Fibroblast of mammary gland (primary cell): Measurements from ENCODE around the gene HDAC3.

ENCODE experiments used
- DNase-seq: peaks from one replicate; pipeline ENCODE4 v3.0.0-alpha.2; 2010; ENCODE audit warnings: low read depth
- H3K4me3 ChIP-seq: 2 replicates; pipeline ENCODE4 v1.5.1; 2011; ENCODE audit warnings: low read depth, mild to moderate bottlenecking, low read length, moderate library complexity; ENCODE audit not compliant: control insufficient read depth
- CTCF ChIP-seq: conservative IDR thresholded peaks from 2 replicates; pipeline ENCODE4 v1.5.1; 2011; ENCODE audit warnings: low read depth, low read length, inconsistent platforms; ENCODE audit not compliant: control insufficient read depth, insufficient read depth

The HDAC3 gene

GRCh38 chr5:141649972-141650371 is 13.3 kb upstream of the HDAC3 start:
- DNase-seq, result no peak
- TF ChIP-seq CTCF, result no peak
- H3K4me3 ChIP-seq, result no peak overlapping the region

- no peak overlapping the region for H3K4me3 ChIP-seq
- no peak for DNase-seq
- no peak for TF ChIP-seq CTCF
These were observed 12.5 kb upstream of the HDAC3 start for GRCh38 chr5:141649056-141649688.

GRCh38 chr5:141647851-141648250 is 11.2 kb upstream of the HDAC3 start:
- no peak overlapping the region for H3K4me3 ChIP-seq
- no peak for TF ChIP-seq CTCF
- DNase-seq, result no peak

GRCh38 chr5:141647242-141647641 is 10.6 kb upstream of the HDAC3 start:
- no peak overlapping the region for H3K4me3 ChIP-seq
- no peak for TF ChIP-seq CTCF
- DNase-seq, result no peak

- TF ChIP-seq CTCF, result no peak
- no peak for DNase-seq
- no peak overlapping the region for H3K4me3 ChIP-seq
These were observed 9.4 kb upstream of the HDAC3 start for GRCh38 chr5:141646026-141646425.

GRCh38 chr5:141641634-141642267 is 5.1 kb upstream of the HDAC3 start:
- DNase-seq, result peak; percentile 67
- no peak overlapping the region for H3K4me3 ChIP-seq
- TF ChIP-seq CTCF, result peak; percentile 39
